Stromal cell of bone marrow (primary cell): ENCODE results near the gene HS3ST3B1.

ENCODE experiments used
- DNase-seq: peaks from one replicate; pipeline ENCODE4 v3.0.0-alpha.2; 2012; ENCODE audit warnings: low read depth

The HS3ST3B1 gene

GRCh38 chr17:14354807-14355206 is 53.9 kb downstream of the HS3ST3B1 start:
- DNase-seq = no peak

- DNase-seq = no peak
Measured at GRCh38 chr17:14355556-14355955, 54.7 kb downstream of the HS3ST3B1 start.

GRCh38 chr17:14359163-14360020 is 58.5 kb downstream of the HS3ST3B1 start:
- no peak for DNase-seq

GRCh38 chr17:14360856-14361255 is 60.0 kb downstream of the HS3ST3B1 start:
- DNase-seq = no peak

- DNase-seq = no peak
Measured at GRCh38 chr17:14361470-14361869, 60.6 kb downstream of the HS3ST3B1 start.

GRCh38 chr17:14361945-14362508 is 61.1 kb downstream of the HS3ST3B1 start:
- no peak for DNase-seq

GRCh38 chr17:14366199-14366598 is 65.3 kb downstream of the HS3ST3B1 start:
- DNase-seq = no peak

GRCh38 chr17:14372461-14372860 is 71.6 kb downstream of the HS3ST3B1 start:
- DNase-seq = no peak

GRCh38 chr17:14372905-14373613 is 72.2 kb downstream of the HS3ST3B1 start:
- DNase-seq = no peak

GRCh38 chr17:14373614-14374259 is 72.9 kb downstream of the HS3ST3B1 start:
- no peak for DNase-seq

- DNase-seq = no peak
Measured at GRCh38 chr17:14374268-14374667, 73.4 kb downstream of the HS3ST3B1 start.

- no peak for DNase-seq
Measured at GRCh38 chr17:14376666-14377065, 75.8 kb downstream of the HS3ST3B1 start.

GRCh38 chr17:14381606-14382005 is 80.7 kb downstream of the HS3ST3B1 start:
- DNase-seq = no peak

GRCh38 chr17:14387036-14387435 is 86.2 kb downstream of the HS3ST3B1 start:
- no peak for DNase-seq

GRCh38 chr17:14389681-14390080 is 88.8 kb downstream of the HS3ST3B1 start:
- no peak for DNase-seq

GRCh38 chr17:14393723-14394122 is 92.8 kb downstream of the HS3ST3B1 start:
- DNase-seq = no peak

- DNase-seq = no peak
Measured at GRCh38 chr17:14395255-14395654, 94.4 kb downstream of the HS3ST3B1 start.

GRCh38 chr17:14396547-14396946 is 95.7 kb downstream of the HS3ST3B1 start:
- peak; percentile 10 for DNase-seq

GRCh38 chr17:14398766-14399165 is 97.9 kb downstream of the HS3ST3B1 start:
- no peak for DNase-seq
